Gastrocnemius medialis (tissue), 4 donors: ENCODE data around the gene CPEB1. TPM values are rescaled to one million over a fixed set of nuclear protein-coding genes. Genes with fewer than 3 reads are reported as not detected.

Experiments
- ATAC-seq, 2 donors: fragments of 150-250 bp; one replicate each; pipeline ENCODE4 v1.9.1; 2016
- DNase-seq, 2 donors: peaks; one replicate each; pipeline ENCODE4 v3.0.0-alpha.2; 2019
- H3K27ac ChIP-seq, 4 donors: fragments of 200-600 bp; sonication (generic); 1 replicate in 1 of 4; 2 replicates in 3 of 4; pipeline ENCODE4 v1.5.1; 2016 to 2018; ENCODE audit warnings: mild to moderate bottlenecking in 2 of 4, moderate library complexity in 1 of 4
- H3K27me3 ChIP-seq, 3 donors: fragments of 200-600 bp; sonication (generic) in 2 of 3; 1 replicate in 1 of 3; 2 replicates in 2 of 3; pipeline versions ENCODE4 v1.5.1 to v1.6.0; 2016 to 2019; ENCODE audit warnings: mild to moderate bottlenecking in 1 of 3, moderate library complexity in 1 of 3
- H3K36me3 ChIP-seq, 2 donors: fragments of 200-600 bp; sonication (generic) in 1 of 2; one replicate each; pipeline ENCODE4 v1.5.1; 2017 to 2018
- H3K4me1 ChIP-seq, 2 donors: fragments of 200-600 bp; sonication (generic) in 1 of 2; one replicate each; pipeline ENCODE4 v1.5.1; 2016 to 2017; ENCODE audit warnings: mild to moderate bottlenecking in 2 of 2
- H3K4me3 ChIP-seq, 4 donors: fragments of 200-600 bp; sonication (generic) in 3 of 4; 1 replicate in 1 of 4; 2 replicates in 3 of 4; pipeline ENCODE4 v1.5.1; 2016 to 2019; ENCODE audit warnings: mild to moderate bottlenecking in 2 of 4
- H3K9me3 ChIP-seq, 3 donors: fragments of 200-600 bp; sonication (generic) in 2 of 3; 1 replicate in 1 of 3; 2 replicates in 2 of 3; pipeline ENCODE4 v1.5.1; 2016 to 2019
- POLR2A ChIP-seq, 2 donors: fragments of 450-650 bp; IDR thresholded peaks; one replicate each; pipeline ENCODE4 v1.6.1; 2017; ENCODE audit warnings: antibody characterized with exemption in 2 of 2, mild to moderate bottlenecking in 2 of 2, moderate library complexity in 2 of 2
- in situ Hi-C, 4 donors: fragments of 200-750 bp; cut with MboI; loops; one replicate each; pipeline versions ENCODE4 v1.15.0 to v1.8.0; 2017; ENCODE audit warnings: low sequenced_read_pairs in 4 of 4
- intact Hi-C: fragments of 100-400 bp; cut with DNase I; formaldehyde crosslinking; loops from one replicate; pipeline ENCODE4 v1.15.1; 2023; ENCODE audit warnings: low total_unique reads
- total RNA-seq, 4 donors: library from RNA; depleted of rRNA; stranded (reverse); fragments of >200 nt; gene quantifications; one replicate each; pipeline versions ENCODE4 v1.1.0 to v1.2.3, GENCODE V29; 2016
- TF ChIP-seq, protein P1 (sequence below), 5 experiments: fragments of 450-650 bp in 3 of 5; fragments of 200-600 bp in 2 of 5; sonication (generic) in 2 of 5; IDR thresholded peaks in 4 of 5; conservative IDR thresholded peaks in 1 of 5; 1 replicate in 4 of 5; 2 replicates in 1 of 5; pipeline ENCODE4 v1.5.1; 2016 to 2019; ENCODE audit warnings: antibody characterized with exemption in 5 of 5, mild to moderate bottlenecking in 3 of 5, moderate library complexity in 3 of 5

CPEB1 gene
- total RNA-seq, 4 donors from 2014 or later, result 0.69 to 3.9 (median 2.7) TPM

DNA sequence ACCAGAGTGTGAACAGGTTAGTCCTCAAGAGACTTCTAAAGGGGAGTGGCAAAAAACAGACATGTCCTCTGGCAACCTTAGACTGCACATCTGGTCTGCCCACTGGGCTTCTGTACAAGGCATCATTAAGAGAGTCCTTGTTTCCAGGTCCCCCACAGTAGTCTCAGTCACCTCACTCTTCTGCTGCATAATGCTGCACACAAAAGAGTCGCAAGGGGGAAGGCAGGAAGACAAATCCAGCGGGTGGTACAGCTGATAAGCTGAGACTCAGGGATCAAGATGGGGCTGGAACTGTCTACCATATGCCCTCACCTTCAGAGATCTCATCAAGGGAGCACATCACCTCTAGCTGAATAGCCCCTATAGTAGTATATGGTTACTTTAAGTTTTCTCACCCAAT, 79.5 kb downstream of the CPEB1 start:
- no peak overlapping the region for H3K4me3 ChIP-seq
- intact Hi-C loops (no loop called here), in situ Hi-C loops (loop anchor here in 1 of 4 donors (25.0 kb wide), 1 partner anchor 170 kb away; no protein-coding TSS in a partner anchor)
- TF ChIP-seq, protein P1, sequence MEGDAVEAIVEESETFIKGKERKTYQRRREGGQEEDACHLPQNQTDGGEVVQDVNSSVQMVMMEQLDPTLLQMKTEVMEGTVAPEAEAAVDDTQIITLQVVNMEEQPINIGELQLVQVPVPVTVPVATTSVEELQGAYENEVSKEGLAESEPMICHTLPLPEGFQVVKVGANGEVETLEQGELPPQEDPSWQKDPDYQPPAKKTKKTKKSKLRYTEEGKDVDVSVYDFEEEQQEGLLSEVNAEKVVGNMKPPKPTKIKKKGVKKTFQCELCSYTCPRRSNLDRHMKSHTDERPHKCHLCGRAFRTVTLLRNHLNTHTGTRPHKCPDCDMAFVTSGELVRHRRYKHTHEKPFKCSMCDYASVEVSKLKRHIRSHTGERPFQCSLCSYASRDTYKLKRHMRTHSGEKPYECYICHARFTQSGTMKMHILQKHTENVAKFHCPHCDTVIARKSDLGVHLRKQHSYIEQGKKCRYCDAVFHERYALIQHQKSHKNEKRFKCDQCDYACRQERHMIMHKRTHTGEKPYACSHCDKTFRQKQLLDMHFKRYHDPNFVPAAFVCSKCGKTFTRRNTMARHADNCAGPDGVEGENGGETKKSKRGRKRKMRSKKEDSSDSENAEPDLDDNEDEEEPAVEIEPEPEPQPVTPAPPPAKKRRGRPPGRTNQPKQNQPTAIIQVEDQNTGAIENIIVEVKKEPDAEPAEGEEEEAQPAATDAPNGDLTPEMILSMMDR (IDR thresholded peaks at IDR 0.05 in 4 of 5, conservative IDR thresholded peaks at IDR 0.05 in 1 of 5), result no peak
- TF ChIP-seq POLR2A (IDR thresholded peaks at IDR 0.05), result no peak
- no peaks in the 10 kb centered on the region for H3K4me1 ChIP-seq
- H3K36me3 ChIP-seq, result no peaks in the 10 kb centered on the region
- DNase-seq (no peak), ATAC-seq (no peak)
- no peaks in the 10 kb centered on the region for H3K27me3 ChIP-seq
- H3K9me3 ChIP-seq, result no peaks in the 10 kb centered on the region
- no peak overlapping the region for H3K27ac ChIP-seq

DNA sequence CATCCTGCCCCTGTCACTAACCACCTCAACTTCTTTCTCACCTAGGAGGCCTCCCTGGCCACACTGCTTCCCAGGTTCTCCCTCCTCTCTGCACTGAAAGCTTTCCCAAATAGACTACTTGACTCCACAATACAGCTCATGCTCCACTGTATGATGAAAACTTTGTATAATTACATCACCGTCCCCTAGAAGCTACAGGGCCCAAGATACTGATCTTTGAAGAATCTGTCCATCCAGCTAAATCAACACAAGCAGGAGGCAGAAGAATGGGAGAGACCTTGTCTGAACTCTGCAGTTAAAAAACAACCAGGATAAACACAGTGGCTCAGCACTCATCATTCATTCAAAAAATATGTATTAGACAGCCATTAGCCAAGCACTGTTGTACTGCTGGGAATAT, 80.5 kb downstream of the CPEB1 start:
- intact Hi-C loops (no loop called here), in situ Hi-C loops (loop anchor here in 1 of 4 donors (25.0 kb wide), 1 partner anchor 171 kb away; no protein-coding TSS in a partner anchor)
- H3K27me3 ChIP-seq, result no peaks in the 10 kb centered on the region
- no peaks in the 10 kb centered on the region for H3K4me1 ChIP-seq
- TF ChIP-seq, protein P1 (IDR thresholded peaks at IDR 0.05 in 4 of 5, conservative IDR thresholded peaks at IDR 0.05 in 1 of 5), result no peak
- TF ChIP-seq POLR2A (IDR thresholded peaks at IDR 0.05), result no peak
- ATAC-seq (no peak), DNase-seq (no peak)
- no peaks in the 10 kb centered on the region for H3K36me3 ChIP-seq
- no peaks in the 10 kb centered on the region for H3K9me3 ChIP-seq
- no peak overlapping the region for H3K27ac ChIP-seq
- H3K4me3 ChIP-seq, result no peak overlapping the region

DNA sequence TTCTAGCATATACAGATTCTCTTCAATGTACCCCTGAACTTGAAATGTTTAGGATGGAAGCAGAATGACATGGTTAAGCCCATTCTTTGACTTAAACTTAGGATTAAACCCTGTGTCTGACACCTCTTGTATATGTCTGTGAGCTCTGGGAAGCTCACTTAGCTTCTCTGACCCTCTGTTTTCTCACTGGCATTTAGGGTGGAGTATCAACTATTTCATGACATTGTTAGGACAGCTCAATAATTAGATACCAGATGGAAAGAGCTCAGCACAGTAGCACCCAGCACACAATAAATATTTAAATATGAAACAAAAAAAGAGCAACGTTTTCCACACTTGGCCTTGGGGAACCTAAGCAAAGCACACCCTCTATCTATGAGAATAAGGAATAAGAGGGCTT, 88.7 kb downstream of the CPEB1 start:
- H3K36me3 ChIP-seq, result no peaks in the 10 kb centered on the region
- no peaks in the 10 kb centered on the region for H3K27me3 ChIP-seq
- intact Hi-C loops, result no loop called here
- no peaks in the 10 kb centered on the region for H3K9me3 ChIP-seq
- H3K4me1 ChIP-seq, result peaks cover 6 to 14% of the 10 kb centered on the region in 2 donors
- ATAC-seq (no peak), DNase-seq (no peak)
- TF ChIP-seq POLR2A (IDR thresholded peaks at IDR 0.05), result no peak
- TF ChIP-seq, protein P1 (IDR thresholded peaks at IDR 0.05 in 4 of 5, conservative IDR thresholded peaks at IDR 0.05 in 1 of 5), result no peak
- in situ Hi-C loops, result loop anchor here in 1 of 4 donors (25.0 kb wide), 1 partner anchor 179 kb away; no protein-coding TSS in a partner anchor
- H3K27ac ChIP-seq, result no peak overlapping the region
- no peak overlapping the region for H3K4me3 ChIP-seq

DNA sequence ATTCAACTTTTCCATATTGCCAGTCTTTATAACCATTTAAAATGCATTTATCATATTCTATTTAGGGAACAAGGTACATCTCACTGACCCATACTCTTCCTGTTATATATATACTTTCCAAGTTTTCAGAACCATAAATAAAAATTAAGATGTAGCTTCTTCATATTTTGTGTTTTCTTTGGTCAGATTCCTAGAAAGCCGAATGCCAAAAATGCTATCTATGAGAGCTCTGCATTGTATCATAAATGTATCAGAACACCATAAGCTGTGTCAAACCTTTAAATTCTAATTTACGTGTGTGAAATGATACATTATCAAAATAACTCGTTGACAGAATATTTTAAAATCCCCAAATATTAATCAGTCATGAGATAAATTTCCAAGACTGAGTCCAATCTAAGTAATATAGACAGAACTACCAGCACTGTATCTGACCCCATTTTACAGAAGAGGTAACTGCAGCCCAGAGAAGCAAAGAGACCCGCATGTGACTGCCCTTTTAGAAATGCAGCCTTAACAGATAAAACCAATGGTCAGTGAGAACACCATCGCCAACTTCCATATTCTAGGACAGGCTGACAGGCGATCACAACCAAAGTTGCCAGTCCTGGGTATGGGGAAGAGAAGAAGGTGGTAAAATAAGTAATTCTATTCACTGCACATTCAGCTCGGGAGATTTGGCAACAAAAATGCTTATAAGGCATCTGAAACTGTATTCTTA, 90.7 kb downstream of the CPEB1 start:
- intact Hi-C loops, result no loop called here
- H3K4me3 ChIP-seq, result no peak overlapping the region
- in situ Hi-C loops, result loop anchor here in 1 of 4 donors (25.0 kb wide), 1 partner anchor 181 kb away; no protein-coding TSS in a partner anchor
- ATAC-seq, result no peak
- DNase-seq, result no peak
- H3K9me3 ChIP-seq, result no peaks in the 10 kb centered on the region
- H3K36me3 ChIP-seq, result no peaks in the 10 kb centered on the region
- H3K4me1 ChIP-seq, result peaks cover 19 to 34% of the 10 kb centered on the region in 2 donors
- no peaks in the 10 kb centered on the region for H3K27me3 ChIP-seq
- no peak for TF ChIP-seq POLR2A (IDR thresholded peaks at IDR 0.05)
- TF ChIP-seq, protein P1 (IDR thresholded peaks at IDR 0.05 in 4 of 5, conservative IDR thresholded peaks at IDR 0.05 in 1 of 5), result no peak
- H3K27ac ChIP-seq, result no peak overlapping the region
